GM10266 (cell line): Measurements from ENCODE around the gene WRAP73.

Source experiments
- DNase-seq: peaks from one replicate; pipeline ENCODE4 v3.0.0; 2012; ENCODE audit errors: extremely low spot score
- TF ChIP-seq, protein P1 (sequence below): IDR thresholded peaks from 2 replicates; pipeline ENCODE4 v1.5.1; 2012; ENCODE audit warnings: mild to moderate bottlenecking, low read depth; ENCODE audit not compliant: control insufficient read depth, insufficient read depth; ENCODE audit errors: missing control alignments

WRAP73 gene

GRCh38 chr1:3681898-3682806, 32.2 kb upstream of the WRAP73 start:
- TF ChIP-seq, protein P1, sequence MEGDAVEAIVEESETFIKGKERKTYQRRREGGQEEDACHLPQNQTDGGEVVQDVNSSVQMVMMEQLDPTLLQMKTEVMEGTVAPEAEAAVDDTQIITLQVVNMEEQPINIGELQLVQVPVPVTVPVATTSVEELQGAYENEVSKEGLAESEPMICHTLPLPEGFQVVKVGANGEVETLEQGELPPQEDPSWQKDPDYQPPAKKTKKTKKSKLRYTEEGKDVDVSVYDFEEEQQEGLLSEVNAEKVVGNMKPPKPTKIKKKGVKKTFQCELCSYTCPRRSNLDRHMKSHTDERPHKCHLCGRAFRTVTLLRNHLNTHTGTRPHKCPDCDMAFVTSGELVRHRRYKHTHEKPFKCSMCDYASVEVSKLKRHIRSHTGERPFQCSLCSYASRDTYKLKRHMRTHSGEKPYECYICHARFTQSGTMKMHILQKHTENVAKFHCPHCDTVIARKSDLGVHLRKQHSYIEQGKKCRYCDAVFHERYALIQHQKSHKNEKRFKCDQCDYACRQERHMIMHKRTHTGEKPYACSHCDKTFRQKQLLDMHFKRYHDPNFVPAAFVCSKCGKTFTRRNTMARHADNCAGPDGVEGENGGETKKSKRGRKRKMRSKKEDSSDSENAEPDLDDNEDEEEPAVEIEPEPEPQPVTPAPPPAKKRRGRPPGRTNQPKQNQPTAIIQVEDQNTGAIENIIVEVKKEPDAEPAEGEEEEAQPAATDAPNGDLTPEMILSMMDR, result no peak
- no peak for DNase-seq

GRCh38 chr1:3681231-3681897, 31.5 kb upstream of the WRAP73 start:
- DNase-seq, result no peak

DNA sequence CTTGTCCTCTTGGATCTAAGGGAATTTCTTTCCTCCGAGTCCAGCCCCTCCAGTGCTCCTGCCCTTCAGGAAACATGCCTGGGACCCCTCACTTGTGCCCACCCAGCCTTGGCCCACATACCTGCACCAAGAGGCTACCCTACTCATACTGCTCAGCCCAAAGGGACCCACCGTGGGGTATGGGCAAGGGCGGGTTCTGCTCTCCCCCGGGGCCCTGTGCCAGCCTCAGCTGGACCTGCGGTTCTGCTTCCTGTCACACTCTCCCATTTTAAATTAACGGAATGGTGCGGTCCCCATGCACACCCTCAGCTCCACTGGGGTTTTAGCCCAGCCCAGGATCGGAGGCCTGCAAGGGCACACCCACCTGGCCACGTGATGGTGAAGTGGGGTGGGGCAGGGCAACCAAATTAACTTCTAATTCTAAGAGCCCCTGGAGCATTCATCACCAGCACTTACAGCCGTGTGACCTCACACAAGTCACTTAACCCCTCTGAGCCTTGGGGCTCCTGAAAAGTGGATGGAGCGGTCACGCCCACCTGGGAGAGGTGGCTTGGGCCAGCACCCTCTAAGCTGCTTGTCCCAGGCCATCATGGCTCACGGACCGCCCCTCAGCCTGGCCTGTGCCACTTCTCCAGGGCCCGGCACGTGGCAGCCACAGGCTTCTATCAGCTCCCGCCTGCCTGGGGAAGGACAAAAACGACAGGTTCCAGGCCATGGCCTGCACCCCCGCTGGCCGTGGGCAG, 30.8 kb upstream of the WRAP73 start:
- TF ChIP-seq, protein P1, result no peak
- no peak for DNase-seq

More at GRCh38 chr1:3681231-3681897, 31.5 kb upstream of the WRAP73 start:
- TF ChIP-seq, protein P1, result no peak

DNA sequence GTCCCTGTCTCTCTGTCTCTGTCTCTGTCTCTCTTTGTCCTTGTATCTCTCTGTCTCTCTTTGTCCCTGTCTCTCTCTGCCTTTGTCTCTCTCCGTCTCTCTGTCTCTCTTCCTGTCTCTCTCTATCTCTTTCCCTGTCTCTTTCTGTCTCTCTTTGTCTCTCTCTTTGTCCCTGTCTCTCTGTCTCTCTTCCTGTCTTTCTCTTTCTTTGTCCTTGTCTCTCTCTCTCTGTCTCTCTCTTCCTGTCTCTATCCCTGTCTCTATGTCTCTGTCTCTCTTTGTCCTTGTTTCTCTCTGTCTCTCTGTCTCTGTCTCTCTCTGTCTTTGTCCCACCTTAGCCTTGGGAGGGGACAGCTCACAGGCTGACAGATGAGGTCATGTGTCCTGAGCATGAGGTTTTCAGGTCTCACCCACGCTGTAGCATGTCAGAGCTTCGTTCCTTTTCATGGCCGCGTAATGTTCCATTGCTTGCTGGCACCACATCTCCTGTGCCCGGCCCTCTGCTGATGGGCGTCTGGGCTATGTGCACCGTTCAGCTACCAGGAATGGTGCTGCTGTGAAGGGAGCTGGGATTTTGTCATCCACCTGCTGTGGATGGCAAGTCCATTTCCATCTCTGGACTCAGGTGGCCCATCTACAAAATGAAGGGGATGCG, 30.0 kb upstream of the WRAP73 start:
- no peak for DNase-seq
- TF ChIP-seq, protein P1, result no peak

DNA sequence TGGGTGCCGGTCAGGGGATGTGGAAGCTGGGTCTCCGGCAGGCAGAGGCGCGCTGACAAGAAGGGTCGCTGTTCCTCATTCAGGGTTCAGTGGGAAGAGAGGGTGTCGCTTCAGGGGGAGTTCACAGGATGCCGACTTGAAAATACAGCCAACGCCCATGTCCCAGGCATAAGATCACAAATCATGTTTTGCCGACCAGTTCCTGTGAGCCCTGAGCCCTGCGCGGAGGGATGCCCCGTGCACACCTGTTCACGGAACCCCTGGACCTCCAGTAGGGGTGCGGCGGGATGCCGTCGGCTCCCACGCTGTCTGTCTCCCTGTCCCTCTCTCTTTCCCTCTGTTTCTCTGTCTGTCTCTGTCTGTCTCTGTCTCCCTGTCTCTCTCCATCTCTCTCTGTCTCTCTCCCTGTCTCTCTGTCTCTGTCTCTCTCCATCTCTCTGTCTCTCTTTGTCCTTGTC, 29.2 kb upstream of the WRAP73 start:
- TF ChIP-seq, protein P1, result no peak
- DNase-seq, result no peak

DNA sequence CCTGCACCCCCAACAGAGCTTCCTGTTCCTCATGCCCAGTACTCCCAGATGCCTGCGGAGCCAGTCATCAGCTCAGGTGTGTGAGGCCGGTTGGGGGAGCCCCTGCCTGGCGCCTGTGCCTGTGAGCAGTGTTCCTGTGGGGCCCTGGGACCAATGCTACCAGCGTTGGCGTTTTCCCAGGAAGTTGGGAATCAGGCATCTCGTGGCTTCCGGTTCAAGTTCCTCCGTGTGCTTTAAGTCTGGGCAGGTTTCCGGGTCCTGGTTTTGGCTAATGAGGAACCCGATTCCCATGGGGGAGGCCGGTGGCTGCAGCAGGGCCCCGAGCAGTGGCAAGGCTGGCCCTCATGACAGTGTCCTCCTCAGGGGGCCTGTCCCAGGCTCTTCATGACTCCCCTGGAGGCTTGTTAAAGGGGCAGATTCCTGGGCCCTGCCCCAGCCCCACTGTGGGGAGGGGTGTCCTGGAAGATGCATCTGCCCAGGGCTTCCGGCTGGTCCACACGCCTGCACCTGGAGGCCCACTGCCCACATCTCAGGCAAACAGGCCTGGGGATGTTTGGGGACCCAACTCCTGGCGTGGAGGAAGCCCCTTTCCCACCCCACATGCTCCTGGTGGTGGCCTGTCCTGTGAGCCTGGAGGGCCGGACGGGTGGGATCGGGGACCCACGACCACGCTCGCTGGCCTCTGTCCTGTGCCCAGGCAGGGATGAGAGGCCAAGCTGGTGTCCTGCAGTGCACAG, 28.6 kb upstream of the WRAP73 start:
- TF ChIP-seq, protein P1, result peak; percentile 20
- no peak for DNase-seq
